AG08396 (cell line): ENCODE results near the gene COX20.
"Not testable (repeated sequence)": the region's sequence is repeated elsewhere in the genome, so short reads cannot be mapped to it uniquely, and the experiment has no call there.

Experiments used
- DNase-seq: peaks from one replicate; pipeline ENCODE4 v3.0.0; 2012; ENCODE audit warnings: low spot score, mixed read lengths

COX20 gene

GRCh38 chr1:244822878-244823277 is 12.6 kb upstream of the COX20 start:
- no peak for DNase-seq

- no peak for DNase-seq
These were observed 8.7 kb upstream of the COX20 start for GRCh38 chr1:244826712-244827111.

- DNase-seq: no peak
These were observed 4.8 kb upstream of the COX20 start for GRCh38 chr1:244830639-244831038.

GRCh38 chr1:244833260-244833659 is 2.2 kb upstream of the COX20 start:
- not testable (repeated sequence) for DNase-seq

GRCh38 chr1:244833734-244834542 is 1.5 kb upstream of the COX20 start:
- DNase-seq: peak; percentile 52

GRCh38 chr1:244834543-244835275 is 749 bp upstream of the COX20 start:
- peak; percentile 77 for DNase-seq

- peak; percentile 30 for DNase-seq
These were observed 670 bp downstream of the COX20 start for GRCh38 chr1:244836135-244836521.

GRCh38 chr1:244836584-244836983 is 1.1 kb downstream of the COX20 start:
- DNase-seq: no peak

- DNase-seq: no peak
These were observed 2.3 kb downstream of the COX20 start for GRCh38 chr1:244837597-244838258.

GRCh38 chr1:244839656-244840055 is 4.2 kb downstream of the COX20 start:
- no peak for DNase-seq

GRCh38 chr1:244840219-244840794 is 4.8 kb downstream of the COX20 start:
- no peak for DNase-seq

- no peak for DNase-seq
These were observed 5.9 kb downstream of the COX20 start for GRCh38 chr1:244841273-244841927.

GRCh38 chr1:244843148-244843978 is 7.9 kb downstream of the COX20 start:
- DNase-seq: no peak

- no peak for DNase-seq
These were observed 9.0 kb downstream of the COX20 start for GRCh38 chr1:244844155-244845121.

- no peak for DNase-seq
These were observed 11.2 kb downstream of the COX20 start for GRCh38 chr1:244846653-244847052.

- no peak for DNase-seq
These were observed 13.9 kb downstream of the COX20 start for GRCh38 chr1:244849189-244849866.

GRCh38 chr1:244850099-244850852 is 14.8 kb downstream of the COX20 start:
- no peak for DNase-seq

- DNase-seq: no peak
These were observed 15.4 kb downstream of the COX20 start for GRCh38 chr1:244850896-244851295.
